Renal cortex interstitium (tissue), 11 donors: Measurements from ENCODE around the gene TMEM247. TPM values are rescaled to one million over a fixed set of nuclear protein-coding genes. Genes with fewer than 3 reads are reported as not detected.

Experiments used
- DNase-seq, 11 donors: peaks; one replicate each; pipeline ENCODE4 v3.0.0-alpha.2; 2013; ENCODE audit warnings: low read depth in 9 of 11, low spot score in 4 of 11; ENCODE audit errors: extremely low read depth in 1 of 11
- polyA plus RNA-seq, 3 donors: library from polyadenylated mRNA; unstranded; fragments of 120-200 nt; gene quantifications; one replicate each; pipeline ENCODE4 v1.2.1, GENCODE V29; 2013; ENCODE audit not compliant: insufficient read length in 3 of 3

TMEM247 gene
- polyA plus RNA-seq, 3 donors = not detected

DNA sequence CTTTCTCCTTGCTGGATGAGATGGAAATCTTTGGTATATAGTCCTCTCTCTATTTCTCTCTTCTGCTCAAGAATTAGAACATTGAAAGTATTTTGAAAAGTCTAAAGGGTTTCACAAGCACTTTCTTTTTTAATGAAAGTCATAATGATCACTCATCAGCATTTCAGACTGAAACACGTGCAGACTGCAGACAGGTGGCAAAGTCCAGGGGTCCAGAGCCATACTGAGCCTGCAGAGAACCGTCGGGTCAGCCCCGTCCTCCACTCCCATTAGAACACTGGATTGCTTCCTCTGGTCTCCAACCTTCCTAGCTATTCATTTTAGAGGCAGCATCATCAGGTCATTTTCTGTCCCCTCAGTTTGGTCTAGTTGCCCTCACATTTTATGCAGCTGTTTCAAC lies 3.1 kb downstream of the TMEM247 start:
- DNase-seq = no peak

DNA sequence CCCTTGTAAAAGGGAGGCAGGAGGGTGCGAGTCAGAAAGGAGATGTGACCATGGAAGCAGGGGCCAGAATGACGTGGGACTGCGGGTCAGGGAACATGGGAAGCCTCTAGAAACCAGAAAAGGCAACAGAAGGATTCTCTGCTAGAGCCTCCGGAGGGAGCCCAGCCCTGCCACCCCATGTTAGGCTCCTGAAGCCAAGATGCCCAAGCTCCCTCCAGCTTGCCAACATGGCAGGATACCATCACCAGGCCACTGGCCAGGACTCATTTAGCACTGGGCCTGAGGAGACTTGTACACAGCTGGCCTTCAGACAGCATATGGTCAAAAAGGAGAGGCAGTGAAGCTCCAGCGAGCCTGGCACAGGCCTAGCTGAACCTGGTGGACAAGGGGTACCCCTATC lies 5.6 kb downstream of the TMEM247 start:
- DNase-seq = no peak

- no peak for DNase-seq
These were observed 7.1 kb downstream of the TMEM247 start for GRCh38 chr2:46486436-46486835.

- DNase-seq = peak in 3 of 11 donors; percentile 15 to 20 (median 20)
These were observed 8.4 kb downstream of the TMEM247 start for GRCh38 chr2:46487667-46488335.

GRCh38 chr2:46488389-46488788 lies 9.0 kb downstream of the TMEM247 start:
- DNase-seq = no peak

DNA sequence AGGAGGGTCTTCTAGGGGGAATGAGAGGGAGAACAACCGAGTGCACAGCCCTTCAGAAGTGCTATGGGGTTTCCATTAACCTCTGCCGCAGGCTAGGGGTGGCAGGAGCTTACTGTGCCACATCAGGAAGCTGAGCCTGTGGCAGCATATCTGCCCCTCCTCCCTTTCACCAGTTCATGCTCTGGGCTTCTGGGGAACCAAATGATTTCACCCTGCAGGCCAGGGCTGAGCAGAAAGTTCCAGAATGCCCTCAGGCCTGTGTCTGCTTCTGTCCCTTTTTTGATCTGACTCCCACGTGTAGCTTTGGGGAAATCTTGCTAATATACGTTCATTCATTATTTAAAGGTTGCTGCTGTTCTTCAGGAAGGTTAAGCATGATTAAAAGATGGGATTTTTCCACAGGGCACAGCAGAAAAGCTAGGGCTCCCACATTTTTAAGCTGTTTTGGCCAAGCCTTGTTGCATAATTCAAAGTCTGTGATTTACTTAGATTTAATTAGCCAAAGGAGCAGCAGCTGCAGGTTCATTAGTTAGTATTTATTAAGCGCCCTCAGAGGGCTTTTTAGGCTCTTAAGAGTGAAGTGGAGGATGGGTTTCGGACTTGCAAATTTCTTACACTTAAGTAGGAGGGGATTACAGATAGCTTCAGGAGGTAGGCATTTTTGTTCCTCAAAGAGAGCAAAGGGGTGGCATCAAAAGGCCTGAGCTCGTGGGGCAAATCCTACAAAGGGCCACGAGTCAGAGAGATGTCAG lies 10.2 kb downstream of the TMEM247 start:
- DNase-seq = no peak

DNA sequence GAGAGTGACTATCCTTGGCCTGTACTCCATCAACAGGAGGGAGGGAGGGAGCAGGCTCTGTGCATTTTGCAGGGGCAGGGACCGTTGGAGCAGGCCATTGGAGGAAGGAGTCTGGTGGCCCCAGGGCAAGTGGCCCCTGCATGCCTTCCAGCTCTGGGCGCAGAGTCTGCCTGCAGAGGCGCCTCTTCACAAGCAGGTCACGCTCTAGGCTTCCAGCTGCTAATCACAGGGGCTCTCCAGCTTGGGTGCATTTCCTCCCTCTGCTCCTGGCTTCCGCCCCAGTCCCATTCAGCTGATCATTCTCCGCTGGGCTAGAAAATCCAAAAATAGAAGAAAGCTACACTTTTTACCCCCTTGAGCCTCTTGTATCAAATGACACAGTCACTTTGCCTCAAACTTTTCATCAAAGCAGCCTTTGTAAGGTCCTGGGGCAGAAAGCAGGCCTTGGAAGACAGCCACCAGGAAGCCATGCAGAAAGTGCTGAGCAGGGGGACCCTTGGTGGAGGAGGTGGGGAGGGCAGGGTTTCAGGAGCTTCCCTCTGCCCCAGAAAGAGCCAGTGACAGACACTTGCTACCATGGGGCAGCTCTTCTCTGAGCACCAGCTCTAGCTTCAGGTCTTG lies 11.3 kb downstream of the TMEM247 start:
- peak in 9 of 11 donors; percentile 23 to 56 (median 47) for DNase-seq

DNA sequence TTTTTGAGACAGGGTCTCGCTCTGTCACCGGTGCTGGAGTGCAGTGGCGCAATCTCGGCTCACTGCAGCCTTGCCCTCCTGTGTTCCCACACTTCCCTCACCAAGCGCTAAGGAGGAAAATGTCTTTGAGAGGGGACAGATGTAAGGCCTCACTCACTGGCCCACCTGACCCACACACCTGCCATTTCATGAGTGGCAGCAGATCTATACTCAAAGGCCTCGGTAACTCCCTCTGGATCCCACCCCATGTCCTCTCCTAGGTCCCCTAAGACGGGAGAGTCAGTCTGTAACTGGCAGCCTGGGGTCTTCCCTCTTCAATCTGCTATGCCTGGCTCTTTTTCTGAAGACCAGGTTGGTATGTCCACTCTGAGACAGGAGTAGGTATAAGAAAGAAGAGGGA lies 12.9 kb downstream of the TMEM247 start:
- DNase-seq = no peak

DNA sequence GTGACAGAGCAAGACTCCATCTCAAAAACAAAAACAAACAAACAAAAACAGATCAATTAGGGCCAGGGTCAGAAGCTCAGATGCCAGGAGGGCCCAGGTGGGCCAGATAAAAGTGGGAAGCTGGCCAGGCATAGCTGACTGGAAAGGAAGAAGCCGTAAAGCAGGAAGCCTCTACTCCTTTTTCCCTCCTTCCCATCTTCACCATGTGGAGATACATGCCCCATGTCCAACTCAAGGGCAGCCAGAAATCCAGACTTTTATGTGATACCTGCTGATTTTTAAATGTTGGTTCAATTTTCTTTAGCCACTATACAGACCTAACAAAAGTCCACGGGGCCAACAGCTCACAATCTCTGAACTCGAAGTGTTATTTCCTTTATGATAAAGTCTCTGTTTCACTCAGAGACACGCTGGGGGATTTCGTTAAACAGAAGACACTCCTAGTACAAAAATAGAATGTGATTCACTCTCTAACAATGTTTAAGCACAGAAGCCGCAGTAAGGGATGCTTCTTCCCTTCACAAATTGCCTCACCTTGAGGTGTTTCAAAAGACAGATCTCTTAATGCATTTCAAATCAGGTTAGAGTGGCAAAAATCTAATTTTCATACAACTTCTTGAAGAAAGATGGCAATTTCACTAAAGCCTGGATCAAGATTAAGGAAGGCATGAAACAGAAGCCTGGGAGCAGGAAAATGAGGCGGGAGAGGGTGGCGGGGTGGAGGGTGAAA lies 14.0 kb downstream of the TMEM247 start:
- DNase-seq = no peak

GRCh38 chr2:46493971-46494250 lies 14.5 kb downstream of the TMEM247 start:
- no peak for DNase-seq

- no peak for DNase-seq
These were observed 15.2 kb downstream of the TMEM247 start for GRCh38 chr2:46494596-46494995.

DNA sequence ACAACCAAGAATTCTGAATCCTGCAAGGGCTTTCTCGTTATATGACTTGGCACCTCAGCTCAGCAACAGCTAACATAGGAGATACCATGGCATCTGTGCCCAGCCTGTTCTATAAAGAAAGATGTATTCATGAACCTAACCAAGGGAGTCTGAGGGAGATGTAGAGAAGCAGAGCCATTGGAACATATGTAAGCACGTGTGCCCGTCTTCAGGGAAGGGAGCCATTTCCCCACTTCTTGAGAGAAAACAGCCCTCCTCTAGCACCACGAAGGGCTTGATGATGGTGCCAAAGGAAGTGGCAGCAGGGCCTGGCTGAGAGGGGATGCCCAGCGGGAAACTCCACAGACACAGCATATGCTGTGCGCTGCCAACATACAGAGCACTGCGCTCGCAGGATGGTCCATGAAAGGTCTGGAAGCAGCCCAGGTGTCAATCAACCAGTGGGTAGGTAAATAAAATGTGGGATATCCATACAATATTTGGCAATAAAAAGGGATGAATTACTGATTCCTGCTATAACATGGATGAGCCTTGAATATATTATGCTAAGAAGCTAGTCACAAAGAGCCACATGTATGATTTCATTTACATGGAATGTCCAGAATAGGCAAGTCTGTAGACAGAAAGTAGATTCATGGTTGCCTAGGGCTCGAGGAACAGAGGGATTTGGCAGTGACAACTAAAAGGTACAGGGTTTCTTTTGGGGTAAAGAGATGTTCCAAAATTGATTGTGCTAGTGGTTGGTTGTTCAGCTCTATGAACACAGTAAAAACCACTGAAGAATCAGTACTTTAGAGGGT lies 16.1 kb downstream of the TMEM247 start:
- DNase-seq = no peak

GRCh38 chr2:46497766-46498165 lies 18.4 kb downstream of the TMEM247 start:
- no peak for DNase-seq

DNA sequence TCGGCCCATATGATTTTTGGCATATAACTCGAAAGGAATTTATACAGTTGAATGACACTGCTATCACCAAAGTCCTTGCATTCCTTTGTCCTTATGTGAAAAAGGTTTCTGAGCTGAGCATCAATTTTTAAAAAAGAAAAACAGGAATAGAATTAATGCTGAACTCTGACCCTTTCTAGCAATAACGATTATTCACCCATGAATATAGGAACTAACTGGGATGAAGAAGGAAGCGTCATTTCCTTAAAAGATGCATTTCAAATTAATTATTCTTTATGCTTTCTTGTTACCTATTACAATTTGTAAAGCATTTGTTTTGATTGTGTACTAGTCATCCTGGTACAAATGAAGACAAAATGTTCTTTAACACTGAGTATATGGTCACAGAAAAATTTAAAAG lies 19.3 kb downstream of the TMEM247 start:
- DNase-seq = no peak

DNA sequence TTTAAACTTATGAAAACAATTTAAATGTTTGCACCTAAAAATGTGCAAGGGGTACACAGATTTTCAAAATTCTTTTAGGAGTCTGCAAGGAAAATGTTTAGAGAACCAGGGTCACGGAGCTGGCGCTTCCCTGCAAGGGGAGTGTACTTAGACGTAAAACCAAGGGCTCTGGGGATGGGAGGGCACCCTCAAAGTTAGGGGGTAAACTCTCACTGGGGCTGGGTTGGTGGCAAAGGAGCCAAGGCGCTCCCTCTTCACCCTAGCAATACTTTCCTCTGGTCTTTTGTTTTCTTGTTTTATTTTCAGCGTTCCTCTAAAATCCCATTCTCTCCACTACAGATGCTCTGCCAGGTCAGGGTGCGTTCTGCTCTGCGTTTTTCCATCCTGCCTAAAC lies 20.0 kb downstream of the TMEM247 start:
- no peak for DNase-seq

DNA sequence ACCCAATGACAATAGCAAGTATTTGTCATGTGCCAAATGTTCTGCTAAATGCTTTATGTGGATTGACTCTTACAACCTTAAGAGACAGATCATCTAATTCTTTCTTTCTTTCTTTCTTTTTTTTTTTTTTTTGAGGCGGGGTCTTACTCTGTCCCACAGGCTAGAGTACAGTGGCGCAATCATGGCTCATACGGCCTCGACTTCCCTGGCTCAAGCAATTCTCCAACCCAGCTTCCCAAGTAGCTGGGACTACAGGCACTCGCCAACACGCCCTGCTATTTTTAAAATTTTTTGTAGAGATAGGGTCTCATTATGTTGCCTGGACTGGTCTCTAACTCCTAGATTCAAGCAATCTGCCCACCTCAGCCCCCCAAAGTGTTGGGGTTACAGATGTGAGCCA lies 21.4 kb downstream of the TMEM247 start:
- DNase-seq = no peak

DNA sequence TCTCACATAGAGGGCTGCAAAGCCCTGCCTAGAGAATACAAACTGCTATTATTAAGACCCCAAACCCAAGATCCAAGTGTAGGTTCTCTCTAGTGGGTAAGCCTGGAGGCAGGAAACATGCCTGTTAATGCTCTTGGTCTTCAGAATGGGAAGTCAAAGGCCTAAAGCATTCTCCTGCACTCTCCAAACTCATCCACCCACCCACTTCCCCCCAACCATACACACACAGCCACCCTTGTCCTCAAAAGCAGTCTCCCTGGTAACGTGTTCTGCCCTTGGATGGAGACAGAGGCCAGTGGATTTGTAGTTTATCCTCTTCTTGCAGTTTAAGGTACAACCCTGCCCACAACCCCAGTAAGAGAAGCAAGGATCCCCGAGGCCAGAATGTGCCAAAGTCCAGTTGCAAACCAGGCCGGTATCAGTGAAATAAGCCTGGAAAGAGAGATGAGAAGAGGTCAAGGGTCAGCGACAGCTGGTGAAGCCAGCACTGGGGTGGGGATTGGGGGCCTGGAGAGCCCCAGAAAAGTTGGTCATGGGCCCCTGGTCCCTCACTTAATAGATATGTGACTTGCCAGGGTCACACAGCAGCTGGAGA lies 23.0 kb downstream of the TMEM247 start:
- DNase-seq = no peak

- no peak for DNase-seq
These were observed 24.3 kb downstream of the TMEM247 start for GRCh38 chr2:46503686-46504085.

DNA sequence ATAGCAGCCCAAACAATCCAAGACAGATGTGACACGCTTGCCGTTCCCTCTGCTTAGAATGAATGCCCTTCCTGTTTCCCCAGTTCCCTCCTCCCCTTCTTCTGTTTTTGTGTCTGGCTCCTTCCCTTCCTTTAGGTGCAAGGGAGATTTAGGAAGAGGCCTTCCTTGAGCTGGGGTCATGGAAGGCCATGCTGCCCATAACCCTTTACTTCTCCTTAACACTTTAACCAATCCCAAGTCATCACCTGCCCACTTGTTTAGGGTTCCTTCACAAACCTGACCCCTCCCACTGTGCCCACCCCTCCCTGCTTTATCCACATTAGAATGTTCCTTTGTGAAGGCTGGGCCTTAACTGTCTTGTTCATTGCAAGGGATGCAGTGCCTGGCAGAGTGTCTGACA lies 24.9 kb downstream of the TMEM247 start:
- no peak for DNase-seq
